Lung (tissue), 12 donors: ENCODE measurements around the gene ADPRHL1. TPM values are rescaled to one million over a fixed set of nuclear protein-coding genes. Genes with fewer than 3 reads are reported as not detected.
A peak's percentile ranks its signal among the peaks of the same experiment; 100 is the strongest.
"Not testable (repeated sequence)": the region's sequence is repeated elsewhere in the genome, so short reads cannot be mapped to it uniquely, and the experiment has no call there.

Source experiments
- ATAC-seq: fragments of 200-7000 bp; cut with Tn5 transposase; one replicate; pipeline ENCODE4 v1.9.1; 2020; ENCODE audit warnings: moderate number of reproducible peaks; ENCODE audit not compliant: insufficient read depth, low FRiP score
- DNase-seq, 3 donors: peaks; one replicate each; pipeline ENCODE4 v3.0.0-alpha.2; 2013 to 2017
- H3K27ac ChIP-seq, 2 donors: one replicate each; pipeline ENCODE4 v1.5.1; 2013; ENCODE audit warnings: mild to moderate bottlenecking in 2 of 2, moderate library complexity in 2 of 2, control low read depth in 1 of 2, inconsistent platforms in 1 of 2, low read depth in 1 of 2, low read length in 1 of 2
- H3K27me3 ChIP-seq, 3 donors: one replicate each; pipeline ENCODE4 v1.5.1; 2013; ENCODE audit warnings: low read length in 2 of 3; ENCODE audit not compliant: control insufficient read depth in 3 of 3, insufficient read depth in 3 of 3
- H3K36me3 ChIP-seq, 4 donors: one replicate each; pipeline ENCODE4 v1.5.1; 2013; ENCODE audit warnings: low read length in 4 of 4, mild to moderate bottlenecking in 1 of 4, moderate library complexity in 1 of 4; ENCODE audit not compliant: control insufficient read depth in 4 of 4, insufficient read depth in 4 of 4
- H3K4me1 ChIP-seq, 5 donors: one replicate each; pipeline ENCODE4 v1.5.1; 2013; ENCODE audit warnings: low read length in 5 of 5, mild to moderate bottlenecking in 2 of 5, moderate library complexity in 1 of 5; ENCODE audit not compliant: control insufficient read depth in 5 of 5, insufficient read depth in 5 of 5
- H3K4me3 ChIP-seq: one replicate; pipeline ENCODE4 v1.5.1; 2013; ENCODE audit warnings: mild to moderate bottlenecking, control low read depth, moderate library complexity
- H3K9ac ChIP-seq, 2 donors: one replicate each; pipeline ENCODE4 v1.5.1; 2013; ENCODE audit warnings: low read length in 2 of 2, control low read depth in 1 of 2; ENCODE audit not compliant: insufficient read depth in 1 of 2
- H3K9me3 ChIP-seq, 4 donors: one replicate each; pipeline ENCODE4 v1.5.1; 2013; ENCODE audit warnings: low read length in 3 of 4, mild to moderate bottlenecking in 1 of 4, moderate library complexity in 1 of 4; ENCODE audit not compliant: control insufficient read depth in 4 of 4, insufficient read depth in 3 of 4
- CTCF ChIP-seq: IDR thresholded peaks from 2 replicates; pipeline ENCODE4 v1.5.1; 2012; ENCODE audit warnings: mild to moderate bottlenecking; ENCODE audit errors: control extremely low read depth, extremely low read depth
- WGBS, 2 donors: extraction: QIAGEN DNeasy Blood & Tissue Kit; methylation state at CpG; one replicate each; pipeline ENCODE4 v1.1.7; 2013; 5-methylcytosine and 5-hydroxymethylcytosine counted together
- polyA plus RNA-seq, 2 donors: library from polyadenylated mRNA; stranded (reverse); fragments of 200-250 nt; gene quantifications; one replicate each; pipeline ENCODE4 v1.2.1, GENCODE V29; 2013
- total RNA-seq, 2 donors: library from RNA; depleted of rRNA in 1 of 2; stranded (reverse); fragments of >200 nt in 1 of 2; gene quantifications; one replicate each; pipeline ENCODE4 v1.2.1, GENCODE V29; 2014 to 2021
- donor health status: control.
- donor health status: control.
- donor health status: Bipolar disorder and iron deficiency.
- donor health status: healthy.
- donor health status: DM: yes; HTN: yes; CAD: no.

Gene ADPRHL1
- total and polyA plus RNA-seq, 4 donors: 0.83 to 4.9 (median 1.3) TPM

- peaks cover 0 to 4% (median 0%) of the 10 kb centered on the region in 4 donors for H3K36me3 ChIP-seq
- no peak for ATAC-seq
- no peak overlapping the region for H3K4me3 ChIP-seq
- no peaks in the 10 kb centered on the region for H3K27me3 ChIP-seq
- 80 to 93% methylated on average over 17 of the region's 17 CpGs for WGBS, 2 donors
- DNase-seq: no peak
- no peaks in the 10 kb centered on the region for H3K4me1 ChIP-seq
- TF ChIP-seq CTCF: no peak
- H3K9me3 ChIP-seq: no peaks in the 10 kb centered on the region
- H3K27ac ChIP-seq: no peak overlapping the region
- no peak overlapping the region for H3K9ac ChIP-seq
Measured at GRCh38 chr13:113437408-113438010, 15.8 kb downstream of the ADPRHL1 start.

- H3K4me3 ChIP-seq, ATAC-seq, H3K27ac ChIP-seq, H3K9ac ChIP-seq, DNase-seq, H3K27me3 ChIP-seq, H3K36me3 ChIP-seq, H3K9me3 ChIP-seq, H3K4me1 ChIP-seq: not testable (repeated sequence)
- 90 to 95% methylated on average over 10 to 15 of the region's 15 CpGs for WGBS, 2 donors
Measured at GRCh38 chr13:113436866-113437265, 16.4 kb downstream of the ADPRHL1 start.

- not testable (repeated sequence) for H3K9me3 ChIP-seq, DNase-seq, H3K27ac ChIP-seq, ATAC-seq, H3K4me1 ChIP-seq, H3K36me3 ChIP-seq, H3K4me3 ChIP-seq, H3K27me3 ChIP-seq, H3K9ac ChIP-seq
- WGBS, 2 donors: 96 to 98% methylated on average over 15 of the region's 15 CpGs
Measured at GRCh38 chr13:113435907-113436306, 17.4 kb downstream of the ADPRHL1 start.

GRCh38 chr13:113433391-113433916 is 19.8 kb downstream of the ADPRHL1 start:
- peak overlapping the region in 1 of 2 donors; percentile 2 for H3K27ac ChIP-seq
- no peak for TF ChIP-seq CTCF
- H3K27me3 ChIP-seq: no peaks in the 10 kb centered on the region
- ATAC-seq: no peak
- no peaks in the 10 kb centered on the region for H3K9me3 ChIP-seq
- 95 to 97% methylated on average over 21 of the region's 21 CpGs for WGBS, 2 donors
- peaks cover 0 to 5% (median 0%) of the 10 kb centered on the region in 4 donors for H3K36me3 ChIP-seq
- no peak overlapping the region for H3K9ac ChIP-seq
- H3K4me1 ChIP-seq: no peaks in the 10 kb centered on the region
- no peak for DNase-seq
- no peak overlapping the region for H3K4me3 ChIP-seq
